Epidermal melanocyte (primary cell): ENCODE measurements around the gene KCNK5.

Experiments used
- DNase-seq: peaks from one replicate; pipeline ENCODE4 v3.0.0; 2011; ENCODE audit warnings: low spot score; ENCODE audit not compliant: insufficient read length

Gene KCNK5

GRCh38 chr6:39199231-39199940 lies 29.9 kb downstream of the KCNK5 start:
- no peak for DNase-seq

- no peak for DNase-seq
Measured at GRCh38 chr6:39198528-39198927, 30.7 kb downstream of the KCNK5 start.

- DNase-seq, result no peak
Measured at GRCh38 chr6:39197922-39198500, 31.3 kb downstream of the KCNK5 start.

- no peak for DNase-seq
Measured at GRCh38 chr6:39197521-39197920, 31.8 kb downstream of the KCNK5 start.

- DNase-seq, result no peak
Measured at GRCh38 chr6:39196673-39197091, 32.6 kb downstream of the KCNK5 start.

GRCh38 chr6:39195792-39196385 lies 33.4 kb downstream of the KCNK5 start:
- no peak for DNase-seq

- no peak for DNase-seq
Measured at GRCh38 chr6:39194466-39194865, 34.8 kb downstream of the KCNK5 start.

- no peak for DNase-seq
Measured at GRCh38 chr6:39193201-39193791, 36.0 kb downstream of the KCNK5 start.

- DNase-seq, result no peak
Measured at GRCh38 chr6:39192736-39193135, 36.5 kb downstream of the KCNK5 start.

GRCh38 chr6:39191236-39191930 lies 37.9 kb downstream of the KCNK5 start:
- no peak for DNase-seq

GRCh38 chr6:39190545-39191235 lies 38.6 kb downstream of the KCNK5 start:
- no peak for DNase-seq

GRCh38 chr6:39189915-39190544 lies 39.2 kb downstream of the KCNK5 start:
- DNase-seq, result no peak

- DNase-seq, result no peak
Measured at GRCh38 chr6:39189131-39189530, 40.1 kb downstream of the KCNK5 start.

- DNase-seq, result no peak
Measured at GRCh38 chr6:39188571-39188970, 40.7 kb downstream of the KCNK5 start.

- no peak for DNase-seq
Measured at GRCh38 chr6:39188098-39188450, 41.2 kb downstream of the KCNK5 start.

- no peak for DNase-seq
Measured at GRCh38 chr6:39184906-39185580, 44.2 kb downstream of the KCNK5 start.

GRCh38 chr6:39182604-39183003 lies 46.7 kb downstream of the KCNK5 start:
- DNase-seq, result no peak

- DNase-seq, result no peak
Measured at GRCh38 chr6:39181826-39182225, 47.4 kb downstream of the KCNK5 start.

- no peak for DNase-seq
Measured at GRCh38 chr6:39181333-39181732, 47.9 kb downstream of the KCNK5 start.

- no peak for DNase-seq
Measured at GRCh38 chr6:39178804-39179203, 50.5 kb downstream of the KCNK5 start.
